HepG2 (cell line): ENCODE results near the gene RAD23A. TPM values are rescaled to one million over a fixed set of nuclear protein-coding genes. Genes with fewer than 3 reads are reported as not detected.

Experiments
- ATAC-seq: fragments of 200-7000 bp; cut with Tn5 transposase; 3 replicates; pipeline ENCODE4 v1.9.1; 2020; ENCODE audit warnings: mild to moderate bottlenecking, moderate library complexity
- BruUV-seq: library from RNA; stranded (reverse); fragments of 400-500 nt; replicated peaks from 2 replicates; lab custom pipeline; 2021; lab: Mats Ljungman, UMichigan
- CTCF ChIA-PET: fragments of 300-600 bp; formaldehyde crosslinking; extraction: SDS; loops from one replicate; lab custom pipeline; 2021; ENCODE audit warnings: low total read pairs, inconsistent platforms, low intra/inter-chr PET ratio; lab: Yijun Ruan, JAX
- POLR2A ChIA-PET: fragments of 350-600 bp; sonication (Branson Sonifier 250); formaldehyde crosslinking; loops from one replicate; lab custom pipeline; 2020; ENCODE audit warnings: antibody characterized with exemption, inconsistent platforms; lab: Yijun Ruan, JAX
- DNase-seq: peaks from one replicate; pipeline ENCODE4 v3.0.0-alpha.2; 2015; ENCODE audit warnings: low spot score
- FAIRE-seq: peaks from 3 replicates; lab custom pipeline; 2011; peaks lifted over from hg19 to GRCh38; lab: Jason Lieb, UNC
- H2AFZ ChIP-seq: one replicate; pipeline ENCODE4 v1.6.1; 2011; ENCODE audit warnings: low read length, inconsistent platforms
- H3K27ac ChIP-seq: fragments of 300-600 bp; 3 replicates; pipeline ENCODE4 v1.8.0; 2011; ENCODE audit warnings: mixed run types, mild to moderate bottlenecking, mixed read lengths, low read length, inconsistent platforms; ENCODE audit not compliant: insufficient read depth; ENCODE audit errors: extremely low read length
- H3K27me3 ChIP-seq, 2 experiments: fragments of 200-600 bp in 1 of 2; 2 replicates in 1 of 2; 3 replicates in 1 of 2; pipeline versions ENCODE4 v1.6.0 to v1.8.0; 2011; ENCODE audit warnings: low read length in 2 of 2, mild to moderate bottlenecking in 2 of 2, moderate library complexity in 2 of 2, inconsistent platforms in 1 of 2; ENCODE audit not compliant: insufficient read depth in 2 of 2, control insufficient read depth in 1 of 2
- H3K36me3 ChIP-seq, 2 experiments: fragments of 200-600 bp in 1 of 2; replicated peaks in 1 of 2; 2 replicates in 1 of 2; 3 replicates in 1 of 2; pipeline versions ENCODE4 v1.5.1 to v1.8.0; 2011; ENCODE audit warnings: low read length in 2 of 2, inconsistent platforms in 1 of 2; ENCODE audit not compliant: insufficient read depth in 2 of 2, control insufficient read depth in 1 of 2
- H3K4me1 ChIP-seq: 2 replicates; pipeline ENCODE4 v1.5.1; 2012; ENCODE audit warnings: low read length, inconsistent platforms; ENCODE audit not compliant: insufficient read depth
- H3K4me2 ChIP-seq: 2 replicates; pipeline ENCODE4 v1.6.0; 2011; ENCODE audit warnings: low read depth, low read length, inconsistent platforms
- H3K4me3 ChIP-seq, 3 experiments: fragments of 200-600 bp in 1 of 3; sonication (generic), shearing (Covaris generic) in 1 of 3; replicated peaks in 1 of 3; 2 replicates each; pipeline ENCODE4 v1.5.1; 2011 to 2016; ENCODE audit warnings: low read length in 3 of 3, inconsistent platforms in 2 of 3, low read depth in 2 of 3, mild to moderate bottlenecking in 2 of 3, control low read depth in 1 of 3, mixed read lengths in 1 of 3; ENCODE audit not compliant: insufficient read depth in 1 of 3
- H3K79me2 ChIP-seq: one replicate; pipeline ENCODE4 v1.6.1; 2011; ENCODE audit warnings: low read length, inconsistent platforms; ENCODE audit not compliant: insufficient read depth
- H3K9ac ChIP-seq: 2 replicates; pipeline ENCODE4 v1.6.0; 2011; ENCODE audit warnings: mild to moderate bottlenecking, low read depth, low read length, inconsistent platforms; ENCODE audit not compliant: insufficient read depth
- H3K9me3 ChIP-seq: 2 replicates; pipeline ENCODE4 v1.5.1; 2012; ENCODE audit warnings: mild to moderate bottlenecking, low read length
- H4K20me1 ChIP-seq: 2 replicates; pipeline ENCODE4 v1.6.0; 2011; ENCODE audit warnings: inconsistent platforms, mild to moderate bottlenecking, low read length, moderate library complexity; ENCODE audit not compliant: insufficient read depth
- AFF4 ChIP-seq: sonication (generic); formaldehyde crosslinking; IDR thresholded peaks from 2 replicates; pipeline ENCODE4 v1.4.0; 2020; ENCODE audit warnings: missing genetic modification reagents
- ARID3A ChIP-seq: IDR thresholded peaks from 2 replicates; pipeline ENCODE4 v1.6.1; 2012; ENCODE audit warnings: low read depth, low read length, improper control_type of control experiment
- GFI1 ChIP-seq: sonication (generic); formaldehyde crosslinking; IDR thresholded peaks from 2 replicates; pipeline ENCODE4 v1.5.0; 2020; ENCODE audit warnings: missing genetic modification reagents, mild to moderate bottlenecking, borderline replicate concordance
- PHF21A ChIP-seq: sonication (generic); formaldehyde crosslinking; IDR thresholded peaks from 2 replicates; pipeline ENCODE4 v1.5.0; 2020; ENCODE audit warnings: mild to moderate bottlenecking, missing genetic modification reagents
- RARA ChIP-seq: IDR thresholded peaks from 2 replicates; pipeline ENCODE4 v1.6.1; 2016; ENCODE audit warnings: missing genetic modification reagents, missing compliant biosample characterization
- SRY ChIP-seq: sonication (generic); formaldehyde crosslinking; IDR thresholded peaks from 2 replicates; pipeline ENCODE4 v1.8.0; 2022; ENCODE audit warnings: mild to moderate bottlenecking, missing genetic modification reagents
- ZBTB38 ChIP-seq: sonication (generic); formaldehyde crosslinking; IDR thresholded peaks from 2 replicates; pipeline ENCODE4 v1.5.1; 2020; ENCODE audit warnings: mild to moderate bottlenecking, missing genetic modification reagents
- ZBTB42 ChIP-seq: sonication (generic); formaldehyde crosslinking; IDR thresholded peaks from 2 replicates; pipeline ENCODE4 v1.5.0; 2020; ENCODE audit warnings: mild to moderate bottlenecking, missing genetic modification reagents
- ZBTB7A ChIP-seq: sonication (generic); formaldehyde crosslinking; IDR thresholded peaks from 2 replicates; pipeline ENCODE4 v1.8.0; 2022; ENCODE audit warnings: mild to moderate bottlenecking, missing genetic modification reagents
- ZFP82 ChIP-seq: sonication (generic); formaldehyde crosslinking; IDR thresholded peaks from 2 replicates; pipeline ENCODE4 v1.5.1; 2020; ENCODE audit warnings: mild to moderate bottlenecking, missing genetic modification reagents, borderline replicate concordance
- ZNF263 ChIP-seq: sonication (generic); formaldehyde crosslinking; IDR thresholded peaks from 2 replicates; pipeline ENCODE4 v1.4.0; 2020; ENCODE audit warnings: missing genetic modification reagents
- ZNF333 ChIP-seq: sonication (generic); formaldehyde crosslinking; IDR thresholded peaks from 2 replicates; pipeline ENCODE4 v1.4.0; 2020; ENCODE audit warnings: mild to moderate bottlenecking, missing genetic modification reagents, borderline replicate concordance
- ZNF430 ChIP-seq: sonication (generic); formaldehyde crosslinking; IDR thresholded peaks from 2 replicates; pipeline ENCODE4 v1.9.0; 2021; ENCODE audit warnings: mild to moderate bottlenecking, missing genetic modification reagents
- ZNF670 ChIP-seq: sonication (generic); formaldehyde crosslinking; IDR thresholded peaks from 2 replicates; pipeline ENCODE4 v1.8.0; 2022; ENCODE audit warnings: mild to moderate bottlenecking, missing genetic modification reagents, borderline replicate concordance
- ZNF746 ChIP-seq: sonication (generic); formaldehyde crosslinking; IDR thresholded peaks from 2 replicates; pipeline ENCODE4 v1.8.0; 2022; ENCODE audit warnings: mild to moderate bottlenecking, missing genetic modification reagents
- ZNF772 ChIP-seq: sonication (generic); formaldehyde crosslinking; IDR thresholded peaks from 2 replicates; pipeline ENCODE4 v1.5.0; 2020; ENCODE audit warnings: mild to moderate bottlenecking, missing genetic modification reagents
- WGBS: methylation state at CpG from one replicate; pipeline ENCODE4 v1.1.6; 2017; ENCODE audit warnings: low lambda C conversion rate; 5-methylcytosine and 5-hydroxymethylcytosine counted together
- in situ Hi-C: cut with HindIII; loops from 2 replicates; pipeline ENCODE4 v1.10.0; 2017; ENCODE audit warnings: low pct_unique_long_range_greater_than_20kb; ENCODE audit not compliant: extremely low pct_ligation_motif_present
- intact Hi-C: fragments of 100-400 bp; cut with micrococcal nuclease; formaldehyde crosslinking; loops from one replicate; pipeline ENCODE4 v1.10.0; 2022; ENCODE audit not compliant: unreplicated experiment
- polyA plus RNA-seq, 8 experiments: library from polyadenylated mRNA; depleted of rRNA in 3 of 8; stranded (reverse) in 7 of 8; unstranded in 1 of 8; fragments of >200 nt; fragmentation: Illumina TruSeq in 4 of 8; extraction: Trizol in 4 of 8; gene quantifications; 2 replicates each; pipeline versions ENCODE4 v1.2.1 to v1.2.3, GENCODE V29; 2011 to 2016; ENCODE audit warnings: low read depth in 4 of 8, missing spikeins in 1 of 8, mixed read lengths in 1 of 8; ENCODE audit not compliant: insufficient read depth in 1 of 8
- total RNA-seq, 5 experiments: library from RNA; depleted of rRNA; stranded (reverse); fragments of >200 nt; fragmentation: Illumina TruSeq; extraction: Trizol; gene quantifications; 2 replicates each; pipeline ENCODE4 v1.2.3, GENCODE V29; 2016; ENCODE audit warnings: low read depth in 1 of 5
- TF ChIP-seq, protein P1 (sequence below): sonication (generic); formaldehyde crosslinking; IDR thresholded peaks from 2 replicates; pipeline ENCODE4 v1.8.0; 2023; ENCODE audit warnings: mild to moderate bottlenecking, missing genetic modification reagents

RAD23A gene
- total and polyA plus RNA-seq, 2 of the 13 experiments (the other 11 are each of a cell fraction or from before 2014, with no cell fraction given), result 42.5 to 54.2 TPM

GRCh38 chr19:12937093-12937926 is 8.4 kb upstream of the RAD23A start:
- Histone ChIP-seq H3K79me2 (peaks cover 40% of the 10 kb centered on the region), H3K27me3 (peaks cover 0 to 5% of the 10 kb centered on the region in 2 experiments; a peak in 1 of 5 replicates), H3K4me3 (peak overlapping the region; percentile 60 to 97 (median 72)), H3K9me3 (no peaks in the 10 kb centered on the region), H2AFZ (no peak overlapping the region), H3K36me3 (peaks cover 8 to 25% of the 10 kb centered on the region in 2 experiments; a peak in 4 of 5 replicates), H3K9ac (peak overlapping the region; percentile 76), H3K4me1 (peaks cover 49% of the 10 kb centered on the region), H3K27ac (peak overlapping the region; percentile 66), H3K4me2 (peak overlapping the region; percentile 91), H4K20me1 (peaks cover 16% of the 10 kb centered on the region)
- DNase-seq (peak; percentile 43), ATAC-seq (no peak), FAIRE-seq (no peak)
- intact Hi-C loops (no loop called here), in situ Hi-C loops (no loop called here)
- BruUV-seq, result no TSS peak
- ChIA-PET CTCF (no interaction called here), POLR2A (interaction anchor here (0.5 to 1.8 kb wide), 9 partner anchors 9 to 212 kb away, joined by 3 to 16 read pairs (median 5); partner anchors contain the start of gene GCDH)
- WGBS, result 25% methylated on average over 23 of the region's 23 CpGs
- TF ChIP-seq ZNF430 (CRISPR knock-in tag) (peak; percentile 27; the same call in 1 of the 2 replicates), GFI1 (CRISPR knock-in tag) (peak; percentile 27; the same call in 1 of the 2 replicates), ARID3A (no peak), ZNF746 (CRISPR knock-in tag) (peak; percentile 25; the same call in 1 of the 2 replicates), ZNF333 (no peak), ZNF263 (CRISPR knock-in tag) (peak; percentile 45; the same call in 1 of the 2 replicates), ZBTB42 (CRISPR knock-in tag) (0 out of 2 replicates have a peak, but pooled peaks have one; percentile 61), ZBTB38 (CRISPR knock-in tag) (0 out of 2 replicates have a peak, but pooled peaks have one; percentile 19), AFF4 (CRISPR knock-in tag) (no peak), RARA (CRISPR knock-in tag) (no peak), ZFP82 (CRISPR knock-in tag) (peak; percentile 69), ZBTB7A (peak; percentile 39; the same call in 1 of the 2 replicates), ZNF772 (CRISPR knock-in tag) (peak; percentile 29; the same call in 1 of the 2 replicates), PHF21A (0 out of 2 replicates have a peak, but pooled peaks have one; percentile 5), SRY (CRISPR knock-in tag) (peak; percentile 3; the same call in 1 of the 2 replicates), ZNF670 (CRISPR knock-in tag) (0 out of 2 replicates have a peak, but pooled peaks have one; percentile 35)
- TF ChIP-seq, protein P1, sequence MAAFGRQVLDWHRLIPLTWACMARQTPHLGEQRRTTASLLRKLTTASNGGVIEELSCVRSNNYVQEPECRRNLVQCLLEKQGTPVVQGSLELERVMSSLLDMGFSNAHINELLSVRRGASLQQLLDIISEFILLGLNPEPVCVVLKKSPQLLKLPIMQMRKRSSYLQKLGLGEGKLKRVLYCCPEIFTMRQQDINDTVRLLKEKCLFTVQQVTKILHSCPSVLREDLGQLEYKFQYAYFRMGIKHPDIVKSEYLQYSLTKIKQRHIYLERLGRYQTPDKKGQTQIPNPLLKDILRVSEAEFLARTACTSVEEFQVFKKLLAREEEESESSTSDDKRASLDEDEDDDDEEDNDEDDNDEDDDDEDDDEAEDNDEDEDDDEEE (CRISPR knock-in tag), result no peak
